Endodermal cell (in vitro differentiated cells): ENCODE measurements around the gene LTBP1. TPM values are rescaled to one million over a fixed set of nuclear protein-coding genes. Genes with fewer than 3 reads are reported as not detected.

Experiments used
- DNase-seq: peaks from one replicate; pipeline ENCODE4 v3.0.0-alpha.2; 2017
- H3K27ac ChIP-seq: 2 replicates; pipeline ENCODE4 v1.5.1; 2013; ENCODE audit warnings: mild to moderate bottlenecking, low read depth, low read length, moderate library complexity
- H3K27me3 ChIP-seq: 2 replicates; pipeline ENCODE4 v1.6.1; 2013; ENCODE audit warnings: mild to moderate bottlenecking, low read length, moderate library complexity; ENCODE audit not compliant: insufficient read depth, control insufficient read depth, poor library complexity, severe bottlenecking
- H3K36me3 ChIP-seq: 2 replicates; pipeline ENCODE4 v1.7.0; 2013; ENCODE audit warnings: mild to moderate bottlenecking, low read length, moderate library complexity; ENCODE audit not compliant: control insufficient read depth, insufficient read depth
- H3K4me1 ChIP-seq: one replicate; pipeline ENCODE4 v1.7.0; 2013; ENCODE audit warnings: low read length; ENCODE audit not compliant: control insufficient read depth, insufficient read depth
- H3K4me3 ChIP-seq: 2 replicates; pipeline ENCODE4 v1.5.1; 2013; ENCODE audit warnings: mild to moderate bottlenecking, low read length, moderate library complexity
- H3K9ac ChIP-seq: 2 replicates; pipeline ENCODE4 v1.6.1; 2013; ENCODE audit warnings: mild to moderate bottlenecking, low read length, moderate library complexity; ENCODE audit not compliant: poor library complexity, severe bottlenecking; ENCODE audit errors: extremely low read depth
- H3K9me3 ChIP-seq: 2 replicates; pipeline ENCODE4 v1.6.1; 2013; ENCODE audit warnings: mild to moderate bottlenecking, low read length, moderate library complexity; ENCODE audit not compliant: control insufficient read depth
- H3K27ac Mint-ChIP-seq: 2 replicates; pipeline ENCODE4 v1.8.0; 2020; ENCODE audit warnings: mixed read lengths
- H3K27me3 Mint-ChIP-seq: 2 replicates; pipeline ENCODE4 v1.8.0; 2021; ENCODE audit warnings: mild to moderate bottlenecking, mixed read lengths; ENCODE audit not compliant: insufficient read depth
- H3K36me3 Mint-ChIP-seq: 2 replicates; pipeline ENCODE4 v1.8.0; 2020; ENCODE audit warnings: low read depth, mixed read lengths
- H3K4me1 Mint-ChIP-seq: 2 replicates; pipeline ENCODE4 v1.8.0; 2020; ENCODE audit warnings: mixed read lengths
- H3K4me3 Mint-ChIP-seq: 2 replicates; pipeline ENCODE4 v1.8.0; 2020; ENCODE audit warnings: mild to moderate bottlenecking, moderate library complexity, mixed read lengths
- H3K9me3 Mint-ChIP-seq: 2 replicates; pipeline ENCODE4 v1.8.0; 2020; ENCODE audit warnings: mild to moderate bottlenecking, mixed read lengths
- CTCF ChIP-seq: fragments of 200-600 bp; sonication (generic); conservative IDR thresholded peaks from 2 replicates; pipeline ENCODE4 v1.5.0; 2021; ENCODE audit warnings: antibody characterized with exemption, mild to moderate bottlenecking
- whole genome bisulfite sequencing, 2 experiments: methylation state at CpG; one replicate each; pipeline versions ENCODE4 v1.1.5 to v1.1.7; 2013; ENCODE audit warnings: missing lambda C conversion rate in 2 of 2, mixed read lengths in 1 of 2; ENCODE audit not compliant: insufficient coverage in 1 of 2, insufficient read length in 1 of 2; 5-methylcytosine and 5-hydroxymethylcytosine counted together
- total RNA-seq, 2 donors: library from RNA; stranded (reverse); fragmentation: NEBNext Ultra II Directional in 1 of 2; extraction: Animal tissue kit (Norgen Biotek cat#: 25700) in 1 of 2; gene quantifications; 2 replicates in 1 of 2; 3 replicates in 1 of 2; pipeline ENCODE4 v1.2.1, GENCODE V29; 2021

Gene LTBP1
- total RNA-seq, 2 donors from 2014 or later, result 43.2 to 43.4 TPM

- Histone ChIP-seq H3K27ac (no peak overlapping the region), H3K27me3 (peaks cover 37% of the 10 kb centered on the region), H3K4me1 (peaks cover 3% of the 10 kb centered on the region), H3K9ac (no peak overlapping the region), H3K36me3 (peaks cover 6% of the 10 kb centered on the region), H3K4me3 (no peak overlapping the region), H3K9me3 (no peaks in the 10 kb centered on the region)
- 97% methylated on average over 3 of the region's 3 CpGs; no CpG with 5 or more reads in 1 of the 2 experiments for WGBS, 2 experiments
- H3K27me3 Mint-ChIP-seq, result peaks cover 4% of the 10 kb centered on the region
- no peak overlapping the region for H3K27ac Mint-ChIP-seq
- H3K4me3 Mint-ChIP-seq, result no peak overlapping the region
- no peak for DNase-seq
- peaks cover 14% of the 10 kb centered on the region for H3K4me1 Mint-ChIP-seq
- peaks cover 11% of the 10 kb centered on the region for H3K36me3 Mint-ChIP-seq
- no peak for TF ChIP-seq CTCF
- no peaks in the 10 kb centered on the region for H3K9me3 Mint-ChIP-seq
These were observed 242.0 kb downstream of the LTBP1 start for GRCh38 chr2:33188799-33189198.

GRCh38 chr2:33190393-33190937 is 243.7 kb downstream of the LTBP1 start:
- peaks cover 6% of the 10 kb centered on the region for H3K36me3 ChIP-seq
- peak; percentile 57 for DNase-seq
- H3K4me1 ChIP-seq, result peaks cover 3% of the 10 kb centered on the region
- no peaks in the 10 kb centered on the region for H3K9me3 ChIP-seq
- H3K4me1 Mint-ChIP-seq, result peaks cover 14% of the 10 kb centered on the region
- H3K27ac Mint-ChIP-seq, result no peak overlapping the region
- H3K4me3 ChIP-seq, result no peak overlapping the region
- no peak overlapping the region for H3K9ac ChIP-seq
- H3K36me3 Mint-ChIP-seq, result peaks cover 11% of the 10 kb centered on the region
- 74 to 85% methylated on average over 5 of the region's 5 CpGs for WGBS, 2 experiments
- no peak overlapping the region for H3K4me3 Mint-ChIP-seq
- TF ChIP-seq CTCF, result no peak
- no peak overlapping the region for H3K27ac ChIP-seq
- peaks cover 36% of the 10 kb centered on the region for H3K27me3 ChIP-seq
- H3K27me3 Mint-ChIP-seq, result peaks cover 4% of the 10 kb centered on the region
- no peaks in the 10 kb centered on the region for H3K9me3 Mint-ChIP-seq

- no peak for TF ChIP-seq CTCF
- no peak overlapping the region for H3K9ac ChIP-seq
- H3K4me1 Mint-ChIP-seq, result peaks cover 3% of the 10 kb centered on the region
- no peaks in the 10 kb centered on the region for H3K9me3 ChIP-seq
- no peak overlapping the region for H3K27ac ChIP-seq
- no peak overlapping the region for H3K4me3 ChIP-seq
- DNase-seq, result no peak
- no peak overlapping the region for H3K27ac Mint-ChIP-seq
- 89 to 92% methylated on average over 5 to 7 of the region's 7 CpGs for WGBS, 2 experiments
- no peak overlapping the region for H3K4me3 Mint-ChIP-seq
- no peaks in the 10 kb centered on the region for H3K36me3 ChIP-seq
- peaks cover 7% of the 10 kb centered on the region for H3K36me3 Mint-ChIP-seq
- peaks cover 4% of the 10 kb centered on the region for H3K27me3 Mint-ChIP-seq
- H3K4me1 ChIP-seq, result no peaks in the 10 kb centered on the region
- peaks cover 20% of the 10 kb centered on the region for H3K27me3 ChIP-seq
- H3K9me3 Mint-ChIP-seq, result no peaks in the 10 kb centered on the region
These were observed 249.1 kb downstream of the LTBP1 start for GRCh38 chr2:33195891-33196290.
